GM21367 (cell line): ENCODE measurements around the gene DTNBP1.
"Not testable (repeated sequence)": the region's sequence is repeated elsewhere in the genome, so short reads cannot be mapped to it uniquely, and the experiment has no call there.

Experiments
- ATAC-seq: cut with Tn5 transposase; IDR thresholded peaks from one replicate; pipeline ENCODE4 v1.9.1; 2021; ENCODE audit not compliant: unreplicated experiment

The DTNBP1 gene

GRCh38 chr6:15672291-15672690 lies 9.5 kb upstream of the DTNBP1 start:
- ATAC-seq = no peak

- no peak for ATAC-seq
Observed at GRCh38 chr6:15668918-15669317, 6.1 kb upstream of the DTNBP1 start.

GRCh38 chr6:15666896-15667295 lies 4.1 kb upstream of the DTNBP1 start:
- not testable (repeated sequence) for ATAC-seq

GRCh38 chr6:15665237-15665636 lies 2.4 kb upstream of the DTNBP1 start:
- ATAC-seq = no peak

GRCh38 chr6:15663130-15663871 lies 473 bp upstream of the DTNBP1 start:
- ATAC-seq = no peak

- no peak for ATAC-seq
Observed at GRCh38 chr6:15661853-15662325, 939 bp downstream of the DTNBP1 start.

- no peak for ATAC-seq
Observed at GRCh38 chr6:15659181-15659580, 3.6 kb downstream of the DTNBP1 start.

- no peak for ATAC-seq
Observed at GRCh38 chr6:15658181-15658744, 4.6 kb downstream of the DTNBP1 start.

- ATAC-seq = no peak
Observed at GRCh38 chr6:15657290-15657689, 5.5 kb downstream of the DTNBP1 start.

GRCh38 chr6:15656145-15656544 lies 6.7 kb downstream of the DTNBP1 start:
- no peak for ATAC-seq

- no peak for ATAC-seq
Observed at GRCh38 chr6:15654250-15654649, 8.6 kb downstream of the DTNBP1 start.

- peak; percentile 50 for ATAC-seq
Observed at GRCh38 chr6:15653581-15653980, 9.2 kb downstream of the DTNBP1 start.

- not testable (repeated sequence) for ATAC-seq
Observed at GRCh38 chr6:15650004-15650559, 12.7 kb downstream of the DTNBP1 start.

- no peak for ATAC-seq
Observed at GRCh38 chr6:15644904-15645303, 17.9 kb downstream of the DTNBP1 start.

GRCh38 chr6:15643542-15643941 lies 19.3 kb downstream of the DTNBP1 start:
- no peak for ATAC-seq

GRCh38 chr6:15642276-15642675 lies 20.6 kb downstream of the DTNBP1 start:
- ATAC-seq = no peak

- ATAC-seq = no peak
Observed at GRCh38 chr6:15638373-15638772, 24.5 kb downstream of the DTNBP1 start.

GRCh38 chr6:15631432-15631831 lies 31.4 kb downstream of the DTNBP1 start:
- ATAC-seq = no peak

GRCh38 chr6:15630202-15630601 lies 32.6 kb downstream of the DTNBP1 start:
- no peak for ATAC-seq

- ATAC-seq = no peak
Observed at GRCh38 chr6:15629487-15629886, 33.3 kb downstream of the DTNBP1 start.

GRCh38 chr6:15628499-15629131 lies 34.2 kb downstream of the DTNBP1 start:
- no peak for ATAC-seq

GRCh38 chr6:15627821-15628220 lies 35.0 kb downstream of the DTNBP1 start:
- ATAC-seq = no peak
